OCI-LY1 (cell line): ENCODE results near the gene CFAP46.

Experiments used
- CTCF ChIP-seq: fragments of 200-600 bp; sonication (generic), shearing (Covaris generic); IDR thresholded peaks from 2 replicates; pipeline ENCODE4 v1.5.1; 2017; ENCODE audit warnings: mild to moderate bottlenecking, antibody characterized with exemption, low read length, moderate library complexity, mixed read lengths
- EZH2 ChIP-seq: fragments of 200-600 bp; sonication (generic), shearing (Covaris generic); IDR thresholded peaks from 2 replicates; pipeline ENCODE4 v1.8.0; 2017; ENCODE audit warnings: borderline replicate concordance, mixed run types, mild to moderate bottlenecking, antibody characterized with exemption, low read length, moderate library complexity, mixed read lengths

- TF ChIP-seq CTCF = no peak
- TF ChIP-seq EZH2 = no peak
These were observed 162.6 kb downstream of the CFAP46 start for GRCh38 chr10:132779549-132780294.
